A673 (cell line): ENCODE data around the gene SYAP1. TPM values are rescaled to one million over a fixed set of nuclear protein-coding genes. Genes with fewer than 3 reads are reported as not detected.
"Not testable (repeated sequence)": the region's sequence is repeated elsewhere in the genome, so short reads cannot be mapped to it uniquely, and the experiment has no call there.

Experiments used
- BruUV-seq: library from RNA; stranded (reverse); fragments of 400-500 nt; replicated peaks from 2 replicates; lab custom pipeline; 2021; lab: Mats Ljungman, UMichigan
- CTCF ChIA-PET: fragments of 300-600 bp; sonication (Branson Sonifier 250); formaldehyde crosslinking; loops from one replicate; lab custom pipeline; 2022; ENCODE audit warnings: antibody characterized with exemption; lab: Charles Lee
- POLR2A ChIA-PET: fragments of 300-600 bp; sonication (Branson Sonifier 250); formaldehyde crosslinking; loops from one replicate; lab custom pipeline; 2022; ENCODE audit warnings: antibody characterized with exemption; ENCODE audit not compliant: low non-redundant PET; lab: Charles Lee
- DNase-seq: peaks from one replicate; pipeline ENCODE4 v3.0.0-alpha.2; 2015; ENCODE audit warnings: low spot score
- H3K27ac ChIP-seq: fragments of 200-600 bp; sonication (generic); 2 replicates; pipeline ENCODE4 v1.5.1; 2016; ENCODE audit warnings: mixed run types, low read depth, mild to moderate bottlenecking, mixed read lengths, antibody characterized with exemption, low read length; ENCODE audit not compliant: poor library complexity, severe bottlenecking
- H3K27me3 ChIP-seq: fragments of 200-600 bp; sonication (generic); replicated peaks from 2 replicates; pipeline ENCODE4 v1.6.1; 2017; ENCODE audit warnings: mixed run types, low read depth, mild to moderate bottlenecking, mixed read lengths, antibody characterized with exemption, low read length; ENCODE audit not compliant: insufficient read depth, poor library complexity
- H3K36me3 ChIP-seq: fragments of 200-600 bp; sonication (generic); 2 replicates; pipeline ENCODE4 v1.6.1; 2016; ENCODE audit warnings: mixed run types, mild to moderate bottlenecking, mixed read lengths, antibody characterized with exemption, low read length; ENCODE audit not compliant: insufficient read depth, poor library complexity, severe bottlenecking
- H3K4me1 ChIP-seq: fragments of 200-600 bp; sonication (generic); 2 replicates; pipeline ENCODE4 v1.6.1; 2017; ENCODE audit warnings: mixed run types, mild to moderate bottlenecking, mixed read lengths, antibody characterized with exemption, low read length; ENCODE audit not compliant: insufficient read depth, poor library complexity, severe bottlenecking
- H3K4me3 ChIP-seq: fragments of 200-600 bp; sonication (generic); 2 replicates; pipeline ENCODE4 v1.5.1; 2016; ENCODE audit warnings: low read depth, mixed run types, mild to moderate bottlenecking, mixed read lengths, low read length; ENCODE audit not compliant: poor library complexity, severe bottlenecking
- H3K9me3 ChIP-seq: fragments of 200-600 bp; sonication (generic); 2 replicates; pipeline ENCODE4 v1.6.1; 2016; ENCODE audit warnings: mixed run types, low read depth, mild to moderate bottlenecking, mixed read lengths, antibody characterized with exemption, low read length; ENCODE audit not compliant: poor library complexity, severe bottlenecking
- CTCF ChIP-seq: fragments of 300-800, 200-600 bp; sonication (generic); conservative IDR thresholded peaks from 2 replicates; pipeline ENCODE4 v1.5.1; 2017; ENCODE audit warnings: low read depth, mild to moderate bottlenecking, antibody characterized with exemption, low read length, moderate library complexity, mixed read lengths
- EZH2 ChIP-seq: fragments of 200-600 bp; sonication (generic); IDR thresholded peaks from 2 replicates; pipeline ENCODE4 v1.6.1; 2017; ENCODE audit warnings: borderline replicate concordance, low read depth, mild to moderate bottlenecking, mixed read lengths, antibody characterized with exemption, low read length; ENCODE audit not compliant: poor library complexity, severe bottlenecking
- intact Hi-C: fragments of 100-400 bp; cut with micrococcal nuclease; formaldehyde crosslinking; loops from one replicate; pipeline ENCODE4 v1.10.0; 2022; ENCODE audit not compliant: unreplicated experiment
- total RNA-seq: library from RNA; stranded (reverse); gene quantifications from 2 replicates; pipeline ENCODE4 v1.2.3, GENCODE V29; 2021

SYAP1 gene
- total RNA-seq, 1 experiment from 2014 or later: 41.8 TPM

GRCh38 chrX:16778993-16779392 lies 59.6 kb downstream of the SYAP1 start:
- no TSS peak for BruUV-seq
- H3K27ac ChIP-seq: no peak overlapping the region
- ChIA-PET CTCF (no interaction called here), POLR2A (no interaction called here)
- no peaks in the 10 kb centered on the region for H3K36me3 ChIP-seq
- TF ChIP-seq CTCF (no peak), EZH2 (no peak)
- no peak overlapping the region for H3K4me3 ChIP-seq
- H3K9me3 ChIP-seq: no peaks in the 10 kb centered on the region
- DNase-seq: no peak
- H3K4me1 ChIP-seq: no peaks in the 10 kb centered on the region
- H3K27me3 ChIP-seq: no peaks in the 10 kb centered on the region
- intact Hi-C loops: no loop called here

GRCh38 chrX:16779815-16780214 lies 60.4 kb downstream of the SYAP1 start:
- H3K36me3 ChIP-seq, H3K27me3 ChIP-seq, BruUV-seq, H3K27ac ChIP-seq, intact Hi-C loops, DNase-seq, H3K4me3 ChIP-seq, POLR2A ChIA-PET, CTCF ChIA-PET, H3K9me3 ChIP-seq, H3K4me1 ChIP-seq: not testable (repeated sequence)

GRCh38 chrX:16783452-16783851 lies 64.0 kb downstream of the SYAP1 start:
- Histone ChIP-seq H3K27ac (no peak overlapping the region), H3K4me1 (no peaks in the 10 kb centered on the region), H3K27me3 (no peaks in the 10 kb centered on the region), H3K36me3 (no peaks in the 10 kb centered on the region), H3K4me3 (no peak overlapping the region), H3K9me3 (no peaks in the 10 kb centered on the region)
- intact Hi-C loops: no loop called here
- CTCF ChIA-PET: no interaction called here
- BruUV-seq: no TSS peak
- TF ChIP-seq EZH2: no peak
- no peak for TF ChIP-seq CTCF
- POLR2A ChIA-PET: no interaction called here
- no peak for DNase-seq

GRCh38 chrX:16784440-16784839 lies 65.0 kb downstream of the SYAP1 start:
- BruUV-seq, H3K9me3 ChIP-seq, H3K27ac ChIP-seq, intact Hi-C loops, CTCF ChIA-PET, POLR2A ChIA-PET, H3K4me1 ChIP-seq, H3K4me3 ChIP-seq, DNase-seq, H3K36me3 ChIP-seq, H3K27me3 ChIP-seq: not testable (repeated sequence)
